NCI-H2171 (cell line): ENCODE measurements around the gene SEMA5A.

Source experiments
- DNase-seq: peaks from one replicate; lab custom pipeline; 2025; lab: John Stamatoyannopoulos, UW

Gene SEMA5A

GRCh38 chr5:9395706-9396105 is 150.2 kb downstream of the SEMA5A start:
- DNase-seq = no peak

- no peak for DNase-seq
These were observed 151.7 kb downstream of the SEMA5A start for GRCh38 chr5:9394221-9394620.

- DNase-seq = no peak
These were observed 153.2 kb downstream of the SEMA5A start for GRCh38 chr5:9392625-9393024.

- DNase-seq = no peak
These were observed 154.8 kb downstream of the SEMA5A start for GRCh38 chr5:9391080-9391479.

- DNase-seq = no peak
These were observed 155.8 kb downstream of the SEMA5A start for GRCh38 chr5:9390113-9390512.

- no peak for DNase-seq
These were observed 156.8 kb downstream of the SEMA5A start for GRCh38 chr5:9388941-9389674.

GRCh38 chr5:9387879-9388278 is 158.0 kb downstream of the SEMA5A start:
- DNase-seq = no peak

GRCh38 chr5:9386945-9387344 is 158.9 kb downstream of the SEMA5A start:
- DNase-seq = no peak

- no peak for DNase-seq
These were observed 163.4 kb downstream of the SEMA5A start for GRCh38 chr5:9382522-9382921.

- DNase-seq = no peak
These were observed 164.4 kb downstream of the SEMA5A start for GRCh38 chr5:9381464-9381863.

- DNase-seq = no peak
These were observed 165.8 kb downstream of the SEMA5A start for GRCh38 chr5:9380109-9380508.

GRCh38 chr5:9376363-9377117 is 169.3 kb downstream of the SEMA5A start:
- DNase-seq = no peak

- DNase-seq = no peak
These were observed 170.1 kb downstream of the SEMA5A start for GRCh38 chr5:9375756-9376155.

GRCh38 chr5:9374025-9374424 is 171.8 kb downstream of the SEMA5A start:
- no peak for DNase-seq

GRCh38 chr5:9373571-9373970 is 172.3 kb downstream of the SEMA5A start:
- DNase-seq = no peak

- no peak for DNase-seq
These were observed 175.6 kb downstream of the SEMA5A start for GRCh38 chr5:9370256-9370655.

- no peak for DNase-seq
These were observed 180.4 kb downstream of the SEMA5A start for GRCh38 chr5:9365512-9365911.

- DNase-seq = no peak
These were observed 182.4 kb downstream of the SEMA5A start for GRCh38 chr5:9363449-9363848.

GRCh38 chr5:9363026-9363425 is 182.8 kb downstream of the SEMA5A start:
- no peak for DNase-seq

- no peak for DNase-seq
These were observed 183.3 kb downstream of the SEMA5A start for GRCh38 chr5:9362600-9362999.

GRCh38 chr5:9361835-9362234 is 184.0 kb downstream of the SEMA5A start:
- DNase-seq = no peak

GRCh38 chr5:9358961-9359685 is 186.8 kb downstream of the SEMA5A start:
- DNase-seq = no peak

- no peak for DNase-seq
These were observed 189.5 kb downstream of the SEMA5A start for GRCh38 chr5:9356351-9356825.
